ENCODE results near the gene PEX5L.

DNA sequence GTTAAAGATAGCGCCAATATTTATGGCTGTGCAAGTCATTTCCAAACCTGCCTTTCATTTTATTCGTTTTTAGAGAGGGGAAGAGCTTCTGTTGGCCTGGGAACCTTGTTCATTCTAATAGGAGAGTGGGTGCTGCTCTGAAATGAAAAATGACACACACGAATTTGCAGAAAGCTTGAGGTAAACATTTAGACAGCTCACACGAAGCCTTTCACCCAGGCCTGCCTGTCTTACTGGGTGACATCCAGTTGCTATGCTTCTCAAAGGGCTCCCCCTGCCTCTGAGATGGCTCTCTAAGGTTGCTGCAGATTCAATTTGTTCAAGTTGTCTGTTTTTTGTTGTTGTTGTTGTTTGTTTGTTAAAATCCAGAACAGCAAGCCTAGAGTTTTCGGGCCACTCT is 18.2 kb downstream of the PEX5L start:
- TF ChIP-seq GATA3 (IDR thresholded peaks at IDR 0.05; ENCODE audit: low read depth, low read length) (no peak), GATA2 (IDR thresholded peaks at IDR 0.05; ENCODE audit: low read depth, low read length) (no peak)

Data from SH-SY5Y (cell line).